Measurements from ENCODE around the gene WNT2.

Gene WNT2

GRCh38 chr7:117230276-117231046, 92.4 kb downstream of the WNT2 start:
- Histone ChIP-seq H3K4me1 (ENCODE audit: insufficient read depth, low read length) (no peaks in the 10 kb centered on the region), H3K36me3 (ENCODE audit: insufficient read depth, low read length) (no peaks in the 10 kb centered on the region), H3K9me3 (ENCODE audit: control insufficient read depth, insufficient read depth, low read length) (no peaks in the 10 kb centered on the region), H3K9ac (ENCODE audit: low read depth, low read length) (no peak overlapping the region)

DNA sequence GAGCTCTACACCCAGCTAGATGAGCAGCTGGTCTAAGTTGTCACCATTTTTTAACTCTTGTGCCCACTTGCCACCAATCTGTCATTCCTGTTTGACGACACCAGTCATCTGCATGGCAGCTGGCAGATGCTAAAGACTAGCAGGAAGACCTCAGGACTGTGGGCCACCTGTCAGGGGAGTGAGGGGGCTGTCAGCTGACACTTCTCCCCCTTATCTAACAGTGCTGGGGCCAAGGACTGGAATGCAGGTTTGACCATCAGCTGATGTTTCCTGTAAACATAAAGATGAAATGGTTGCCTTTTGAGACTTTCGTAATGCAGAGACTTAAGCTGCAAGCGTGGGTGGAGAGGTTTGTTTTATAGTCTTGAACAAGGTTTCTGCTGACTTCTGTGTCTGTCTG, 93.5 kb downstream of the WNT2 start:
- Histone ChIP-seq H3K36me3 (ENCODE audit: insufficient read depth, low read length) (no peaks in the 10 kb centered on the region), H3K9me3 (ENCODE audit: control insufficient read depth, insufficient read depth, low read length) (no peaks in the 10 kb centered on the region), H3K4me1 (ENCODE audit: insufficient read depth, low read length) (no peaks in the 10 kb centered on the region), H3K9ac (ENCODE audit: low read depth, low read length) (no peak overlapping the region)

DNA sequence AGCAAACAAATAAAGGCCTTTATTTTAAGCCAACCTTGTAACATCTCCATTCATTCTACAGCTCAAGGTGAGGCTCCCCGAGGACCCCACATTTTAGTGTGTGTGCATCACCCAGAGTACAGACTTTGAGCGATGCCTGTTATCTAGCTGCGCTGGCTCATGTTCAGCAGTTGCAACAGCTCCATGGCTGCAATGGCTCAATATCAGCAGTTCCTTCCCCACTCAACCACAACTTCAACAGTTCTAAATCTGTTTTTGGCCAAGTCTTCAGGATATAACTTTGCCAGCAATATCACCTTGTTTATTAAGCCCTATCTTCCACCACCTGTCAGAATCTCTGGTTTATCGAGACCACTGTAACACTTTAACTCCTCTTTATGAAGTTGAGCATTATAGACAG, 95.8 kb downstream of the WNT2 start:
- H3K36me3 ChIP-seq (ENCODE audit: insufficient read depth, low read length): no peaks in the 10 kb centered on the region
- no peaks in the 10 kb centered on the region for H3K4me1 ChIP-seq (ENCODE audit: insufficient read depth, low read length)
- H3K9ac ChIP-seq (ENCODE audit: low read depth, low read length): no peak overlapping the region
- H3K9me3 ChIP-seq (ENCODE audit: control insufficient read depth, insufficient read depth, low read length): no peaks in the 10 kb centered on the region

DNA sequence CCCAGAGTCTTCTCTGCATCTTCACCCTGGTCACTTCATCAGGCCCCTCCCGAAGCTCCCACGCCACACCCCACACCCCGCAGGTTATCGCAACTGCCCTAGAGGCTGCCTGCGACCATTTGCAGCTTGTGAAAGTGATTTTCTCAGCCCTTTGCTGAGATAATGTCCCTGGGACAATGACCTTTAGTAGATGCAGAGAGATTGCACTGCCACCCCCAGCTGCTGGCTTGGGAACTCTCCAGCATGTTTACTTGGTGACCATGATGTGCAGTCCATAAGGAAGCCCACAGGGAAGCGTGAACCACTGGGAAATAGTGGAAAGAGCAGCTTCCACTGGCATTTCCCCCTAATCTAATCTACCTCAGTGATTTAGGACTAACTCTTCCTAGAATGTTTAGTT, 97.3 kb downstream of the WNT2 start:
- Histone ChIP-seq H3K36me3 (ENCODE audit: insufficient read depth, low read length) (no peaks in the 10 kb centered on the region), H3K9me3 (ENCODE audit: control insufficient read depth, insufficient read depth, low read length) (no peaks in the 10 kb centered on the region)

More for the DNA sequence above, 97.3 kb downstream of the WNT2 start:
- Histone ChIP-seq H3K9ac (ENCODE audit: low read depth, low read length) (no peak overlapping the region), H3K4me1 (ENCODE audit: insufficient read depth, low read length) (no peaks in the 10 kb centered on the region)
